ENCODE data around the gene ADGRD2. TPM values are rescaled to one million over a fixed set of nuclear protein-coding genes. Genes with fewer than 3 reads are reported as not detected.

The ADGRD2 gene
- total RNA-seq, 4 donors from 2014 or later, result 0.35 TPM; not detected in 3

DNA sequence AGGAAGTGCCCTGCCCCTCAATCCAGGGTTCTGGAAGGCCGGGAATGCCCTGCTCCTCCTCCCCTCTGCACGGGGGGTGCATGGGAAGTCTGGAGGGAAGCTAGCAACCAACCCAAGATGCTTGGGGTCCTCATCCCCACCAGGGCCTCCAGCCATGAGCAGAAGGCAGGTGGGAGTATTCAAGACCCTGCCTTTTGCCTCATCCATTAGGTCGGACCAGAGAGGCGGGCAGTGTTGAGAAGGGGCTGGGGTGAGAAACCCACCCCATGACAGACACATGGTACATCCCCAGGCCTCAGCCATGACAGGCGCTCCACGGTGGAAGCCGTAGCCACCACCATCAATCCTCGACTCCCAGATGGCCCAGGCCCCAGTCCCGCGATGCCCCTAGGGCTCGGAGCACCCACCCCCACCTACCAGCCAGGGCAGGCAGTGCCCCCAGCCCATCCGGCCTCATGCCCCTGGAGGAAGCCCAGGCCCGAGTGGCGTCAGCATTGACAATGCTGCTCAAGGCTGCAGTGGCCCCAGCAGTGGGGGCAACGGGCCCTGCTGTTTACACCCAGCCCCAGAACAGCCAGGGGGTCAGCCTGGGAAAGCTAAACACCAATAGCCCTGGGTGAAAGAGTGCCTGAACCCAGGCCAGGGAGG is 48.4 kb downstream of the ADGRD2 start:
- H3K27me3 ChIP-seq, result peaks cover 8 to 96% (median 16%) of the 10 kb centered on the region in 4 donors
- H3K9me3 ChIP-seq, result no peaks in the 10 kb centered on the region
- H3K36me3 ChIP-seq, result no peaks in the 10 kb centered on the region
- no peak overlapping the region for H3K27ac ChIP-seq
- TF ChIP-seq, protein P1, sequence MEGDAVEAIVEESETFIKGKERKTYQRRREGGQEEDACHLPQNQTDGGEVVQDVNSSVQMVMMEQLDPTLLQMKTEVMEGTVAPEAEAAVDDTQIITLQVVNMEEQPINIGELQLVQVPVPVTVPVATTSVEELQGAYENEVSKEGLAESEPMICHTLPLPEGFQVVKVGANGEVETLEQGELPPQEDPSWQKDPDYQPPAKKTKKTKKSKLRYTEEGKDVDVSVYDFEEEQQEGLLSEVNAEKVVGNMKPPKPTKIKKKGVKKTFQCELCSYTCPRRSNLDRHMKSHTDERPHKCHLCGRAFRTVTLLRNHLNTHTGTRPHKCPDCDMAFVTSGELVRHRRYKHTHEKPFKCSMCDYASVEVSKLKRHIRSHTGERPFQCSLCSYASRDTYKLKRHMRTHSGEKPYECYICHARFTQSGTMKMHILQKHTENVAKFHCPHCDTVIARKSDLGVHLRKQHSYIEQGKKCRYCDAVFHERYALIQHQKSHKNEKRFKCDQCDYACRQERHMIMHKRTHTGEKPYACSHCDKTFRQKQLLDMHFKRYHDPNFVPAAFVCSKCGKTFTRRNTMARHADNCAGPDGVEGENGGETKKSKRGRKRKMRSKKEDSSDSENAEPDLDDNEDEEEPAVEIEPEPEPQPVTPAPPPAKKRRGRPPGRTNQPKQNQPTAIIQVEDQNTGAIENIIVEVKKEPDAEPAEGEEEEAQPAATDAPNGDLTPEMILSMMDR (IDR thresholded peaks at IDR 0.05), result no peak
- TF ChIP-seq POLR2A (IDR thresholded peaks at IDR 0.05), result no peak
- H3K4me3 ChIP-seq, result no peak overlapping the region
- WGBS, 2 donors, result 39 to 48% methylated on average over 2 to 4 of the region's 15 CpGs
- no peak for DNase-seq
- intact Hi-C loops (cut with DNase I), result no loop called here
- peaks cover 1 to 12% (median 4%) of the 10 kb centered on the region in 3 donors for H3K4me1 ChIP-seq

DNA sequence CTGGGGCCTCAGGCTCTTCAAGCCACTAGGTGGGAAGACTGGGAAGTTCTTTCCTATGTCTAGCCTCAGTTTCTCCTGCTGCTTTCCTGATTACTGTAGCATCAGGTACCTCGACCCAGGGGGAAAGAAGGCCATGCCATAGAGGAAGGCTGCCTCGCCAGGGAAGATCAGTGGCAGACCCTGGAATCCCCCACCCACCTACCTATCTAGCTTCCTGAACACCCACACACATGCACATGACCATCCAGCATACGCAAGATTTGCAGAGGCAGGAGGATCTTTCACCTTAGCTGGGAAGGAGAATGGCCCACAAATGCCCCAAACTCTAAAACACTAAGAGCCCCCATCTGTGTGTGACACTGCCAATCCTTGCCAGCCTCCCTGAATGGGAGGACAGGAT is 49.0 kb downstream of the ADGRD2 start:
- WGBS, 2 donors, result 41 to 83% methylated on average over 1 to 2 of the region's 3 CpGs
- Histone ChIP-seq H3K9me3 (no peaks in the 10 kb centered on the region), H3K27ac (no peak overlapping the region), H3K4me1 (peaks cover 7 to 18% (median 10%) of the 10 kb centered on the region in 3 donors), H3K4me3 (no peak overlapping the region), H3K27me3 (peaks cover 11 to 98% (median 20%) of the 10 kb centered on the region in 4 donors), H3K36me3 (no peaks in the 10 kb centered on the region)
- intact Hi-C loops (cut with DNase I), result no loop called here
- no peak for DNase-seq
- TF ChIP-seq POLR2A (IDR thresholded peaks at IDR 0.05), result no peak
- TF ChIP-seq, protein P1 (IDR thresholded peaks at IDR 0.05), result no peak

DNA sequence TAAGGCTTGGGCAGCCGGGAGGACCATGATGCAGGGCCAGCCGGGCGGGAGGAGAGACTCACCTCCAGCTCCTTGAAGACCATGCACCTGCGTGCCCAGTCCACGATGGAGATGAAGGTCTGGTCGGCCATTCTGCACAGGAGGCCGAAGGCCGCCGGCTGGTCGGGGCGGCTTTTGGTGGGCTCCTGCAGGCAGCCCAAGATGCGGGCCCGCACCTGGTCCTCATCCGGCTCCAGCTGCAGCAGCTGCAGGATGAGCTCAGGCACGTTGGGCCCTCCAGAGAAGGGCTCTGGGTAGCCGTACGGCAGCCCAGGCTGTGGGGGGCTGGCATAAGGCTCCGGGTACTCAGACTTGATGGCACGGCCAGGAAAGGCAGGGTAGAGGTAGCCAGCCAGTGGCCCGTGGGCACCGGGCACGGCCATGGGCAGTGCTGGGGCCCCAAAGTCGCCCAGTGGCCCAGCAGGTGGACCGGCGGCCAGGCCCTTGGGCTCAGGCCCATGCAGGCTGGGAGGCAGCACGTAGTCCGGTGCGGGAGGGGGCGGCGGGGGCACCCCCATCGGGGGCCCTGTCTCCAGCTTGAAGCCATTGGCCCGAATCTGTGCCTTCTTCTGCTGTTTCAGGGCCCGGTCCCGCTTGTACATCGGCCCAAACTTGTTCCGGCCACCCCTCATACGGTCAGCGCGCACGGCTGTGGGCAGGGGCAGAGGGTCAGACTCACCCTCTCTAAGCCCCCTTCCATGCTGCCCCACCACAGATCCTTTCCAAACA is 50.0 kb downstream of the ADGRD2 start:
- no peaks in the 10 kb centered on the region for H3K36me3 ChIP-seq
- 86% methylated on average over 7 of the region's 40 CpGs for WGBS, 2 donors
- no peak overlapping the region for H3K27ac ChIP-seq
- DNase-seq, result no peak
- no peaks in the 10 kb centered on the region for H3K9me3 ChIP-seq
- peaks cover 18 to 100% (median 25%) of the 10 kb centered on the region in 4 donors for H3K27me3 ChIP-seq
- H3K4me3 ChIP-seq, result no peak overlapping the region
- intact Hi-C loops (cut with DNase I), result no loop called here
- TF ChIP-seq, protein P1 (IDR thresholded peaks at IDR 0.05), result no peak
- no peak for TF ChIP-seq POLR2A (IDR thresholded peaks at IDR 0.05)
- peaks cover 9 to 26% (median 16%) of the 10 kb centered on the region in 3 donors for H3K4me1 ChIP-seq

DNA sequence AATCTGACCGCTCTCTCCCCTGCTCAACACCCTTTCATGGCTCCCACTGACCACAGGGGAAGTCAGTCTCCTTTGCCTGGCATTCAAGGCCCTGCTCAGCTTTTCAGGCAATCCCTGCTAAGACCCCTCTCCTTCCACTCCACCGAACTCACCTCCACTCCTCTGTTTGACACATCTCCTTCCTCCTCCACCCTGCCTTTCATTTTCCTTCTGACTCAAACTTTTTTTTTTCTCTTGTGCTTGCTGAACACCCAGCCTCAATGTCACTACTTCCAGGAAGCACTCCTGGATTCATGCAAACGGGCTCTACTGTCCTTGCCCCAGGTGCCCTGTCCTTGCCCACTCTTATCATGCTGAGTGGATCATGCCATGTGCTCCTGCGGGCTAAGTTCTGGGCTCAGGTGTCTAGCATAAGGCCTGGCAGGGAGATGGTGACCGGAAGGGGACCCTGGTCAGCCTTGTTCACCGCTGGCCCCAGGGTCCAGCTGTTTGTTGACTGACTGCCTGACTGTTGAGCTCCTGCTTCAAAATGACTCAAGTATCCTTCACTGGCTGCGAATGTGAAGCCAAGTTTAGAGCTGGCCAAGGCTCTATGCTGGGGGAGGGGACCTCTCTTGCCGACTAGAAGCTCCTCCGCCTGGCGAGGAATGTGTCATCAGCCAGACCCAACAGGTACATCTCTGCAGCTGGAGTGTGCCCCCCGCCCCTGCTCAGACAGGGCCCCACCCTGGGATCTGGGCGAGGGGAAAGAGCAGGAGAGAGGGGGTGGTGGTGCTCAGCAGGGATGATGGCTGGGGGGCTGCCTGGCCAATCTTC is 50.8 kb downstream of the ADGRD2 start:
- no peak overlapping the region for H3K4me3 ChIP-seq
- H3K36me3 ChIP-seq, result no peaks in the 10 kb centered on the region
- H3K4me1 ChIP-seq, result peaks cover 9 to 29% (median 16%) of the 10 kb centered on the region in 3 donors
- H3K27ac ChIP-seq, result no peak overlapping the region
- WGBS, 2 donors, result 57 to 58% methylated on average over 4 to 10 of the region's 12 CpGs
- intact Hi-C loops (cut with DNase I), result no loop called here
- TF ChIP-seq, protein P1 (IDR thresholded peaks at IDR 0.05), result no peak
- no peak for TF ChIP-seq POLR2A (IDR thresholded peaks at IDR 0.05)
- H3K9me3 ChIP-seq, result no peaks in the 10 kb centered on the region
- DNase-seq, result no peak
- peaks cover 22 to 100% (median 30%) of the 10 kb centered on the region in 4 donors for H3K27me3 ChIP-seq
